ENCODE measurements around the gene STAC3.

STAC3 gene

GRCh38 chr12:57229634-57230380, 21.2 kb downstream of the STAC3 start, which contains the start of gene SHMT2:
Gene SHMT2 (plus strand): TSS chr12:57229711. CDS start chr12:57229779, 68 bp downstream.
- peak within 1 kb of the TSS; percentile 90 for H3K4me3 ChIP-seq (ENCODE audit: low read length)
- peak; percentile 73 for DNase-seq (ENCODE audit: low read depth)
- no peak for TF ChIP-seq CTCF (conservative IDR thresholded peaks at IDR 0.05; ENCODE audit: low read depth, low read length)

GRCh38 chr12:57229046-57229633, 21.8 kb downstream of the STAC3 start:
- TF ChIP-seq CTCF (conservative IDR thresholded peaks at IDR 0.05; ENCODE audit: low read depth, low read length) = peak; percentile 4
- no peak for DNase-seq (ENCODE audit: low read depth)
- H3K4me3 ChIP-seq (ENCODE audit: low read length) = peak overlapping the region; percentile 90

- no peak for TF ChIP-seq CTCF (conservative IDR thresholded peaks at IDR 0.05; ENCODE audit: low read depth, low read length)
- no peak overlapping the region for H3K4me3 ChIP-seq (ENCODE audit: low read length)
- no peak for DNase-seq (ENCODE audit: low read depth)
These were observed 23.5 kb downstream of the STAC3 start for GRCh38 chr12:57227315-57228115.

- TF ChIP-seq CTCF (conservative IDR thresholded peaks at IDR 0.05; ENCODE audit: low read depth, low read length) = no peak
- H3K4me3 ChIP-seq (ENCODE audit: low read length) = no peak overlapping the region
- DNase-seq (ENCODE audit: low read depth) = no peak
These were observed 24.2 kb downstream of the STAC3 start for GRCh38 chr12:57226588-57227314.

GRCh38 chr12:57225680-57226210, 25.2 kb downstream of the STAC3 start:
- H3K4me3 ChIP-seq (ENCODE audit: low read length) = no peak overlapping the region
- TF ChIP-seq CTCF (conservative IDR thresholded peaks at IDR 0.05; ENCODE audit: low read depth, low read length) = no peak
- DNase-seq (ENCODE audit: low read depth) = no peak

- H3K4me3 ChIP-seq (ENCODE audit: low read length) = no peak overlapping the region
- no peak for DNase-seq (ENCODE audit: low read depth)
- TF ChIP-seq CTCF (conservative IDR thresholded peaks at IDR 0.05; ENCODE audit: low read depth, low read length) = peak; percentile 57
These were observed 25.9 kb downstream of the STAC3 start for GRCh38 chr12:57224973-57225679.
